Hepatocyte (in vitro differentiated cells): ENCODE results near the gene NUDT13. TPM values are rescaled to one million over a fixed set of nuclear protein-coding genes. Genes with fewer than 3 reads are reported as not detected.
A peak's percentile ranks its signal among the peaks of the same experiment; 100 is the strongest.

Source experiments
- DNase-seq: peaks from one replicate; pipeline ENCODE4 v3.0.0-alpha.2; 2016; ENCODE audit warnings: low spot score
- H2AFZ ChIP-seq: fragments of 200-600 bp; sonication (generic); 2 replicates; pipeline ENCODE4 v1.6.0; 2016; ENCODE audit warnings: antibody characterized with exemption, mild to moderate bottlenecking
- H3K27ac ChIP-seq: fragments of 200-600 bp; sonication (generic); 2 replicates; pipeline ENCODE4 v1.5.1; 2016; ENCODE audit warnings: mild to moderate bottlenecking
- H3K27me3 ChIP-seq: fragments of 200-600 bp; sonication (generic); 2 replicates; pipeline ENCODE4 v1.6.1; 2016
- H3K36me3 ChIP-seq: fragments of 200-600 bp; sonication (generic); replicated peaks from 2 replicates; pipeline ENCODE4 v1.5.1; 2016; ENCODE audit warnings: low read depth; ENCODE audit not compliant: insufficient read depth
- H3K4me1 ChIP-seq: fragments of 200-600 bp; sonication (generic); 2 replicates; pipeline ENCODE4 v1.5.1; 2016; ENCODE audit warnings: mild to moderate bottlenecking, moderate library complexity; ENCODE audit not compliant: insufficient read depth
- H3K4me2 ChIP-seq: fragments of 200-600 bp; sonication (generic); 2 replicates; pipeline ENCODE4 v1.6.0; 2016
- H3K4me3 ChIP-seq: fragments of 200-600 bp; sonication (generic); 2 replicates; pipeline ENCODE4 v1.5.1; 2016; ENCODE audit warnings: mild to moderate bottlenecking
- H3K79me2 ChIP-seq: fragments of 200-600 bp; sonication (generic); 2 replicates; pipeline ENCODE4 v1.6.0; 2017; ENCODE audit warnings: mild to moderate bottlenecking
- H3K9me2 ChIP-seq: fragments of 200-600 bp; sonication (generic); replicated peaks from 2 replicates; pipeline ENCODE4 v1.6.0; 2017; ENCODE audit warnings: mild to moderate bottlenecking; ENCODE audit not compliant: insufficient read depth
- H3K9me3 ChIP-seq: fragments of 200-600 bp; sonication (generic); 2 replicates; pipeline ENCODE4 v1.5.1; 2016; ENCODE audit warnings: low read depth, mild to moderate bottlenecking
- H4K20me1 ChIP-seq: fragments of 200-600 bp; sonication (generic); 2 replicates; pipeline ENCODE4 v1.6.0; 2016; ENCODE audit warnings: mild to moderate bottlenecking; ENCODE audit not compliant: insufficient read depth, poor library complexity, severe bottlenecking
- CTCF ChIP-seq: fragments of 200-600 bp; sonication (generic); IDR thresholded peaks from 2 replicates; pipeline ENCODE4 v1.5.1; 2016; ENCODE audit warnings: antibody characterized with exemption, mild to moderate bottlenecking; ENCODE audit not compliant: poor library complexity
- EZH2 ChIP-seq: fragments of 200-600 bp; sonication (generic); IDR thresholded peaks from 2 replicates; pipeline ENCODE4 v1.6.1; 2016; ENCODE audit warnings: antibody characterized with exemption, mild to moderate bottlenecking, borderline replicate concordance
- EZH2phosphoT487 ChIP-seq: fragments of 200-600 bp; sonication (generic); IDR thresholded peaks from one replicate; pipeline ENCODE4 v1.6.1; 2018; ENCODE audit warnings: antibody characterized with exemption, mild to moderate bottlenecking, low read depth, moderate library complexity; ENCODE audit not compliant: unreplicated experiment, severe bottlenecking
- WGBS: methylation state at CpG from one replicate; pipeline ENCODE4 v1.1.6; 2016; ENCODE audit warnings: low lambda C conversion rate; ENCODE audit errors: missing lambda C conversion rate; 5-methylcytosine and 5-hydroxymethylcytosine counted together
- polyA plus RNA-seq: library from polyadenylated mRNA; unstranded; fragments of >200 nt; fragmentation: Nextera tagmentation; extraction: Ambion mirVana; gene quantifications from 2 replicates; pipeline ENCODE4 v1.2.1, GENCODE V29; 2016
- total RNA-seq: library from RNA; depleted of rRNA; stranded (reverse); fragments of >200 nt; gene quantifications from 2 replicates; pipeline ENCODE4 v1.2.3, GENCODE V29; 2014

The NUDT13 gene
- 3.4 and 3.9 TPM in 2 replicates for total RNA-seq
- 1.9 and 2.1 TPM in 2 replicates for polyA plus RNA-seq

GRCh38 chr10:73110345-73110849 is at the start of gene NUDT13:
TSS of gene NUDT13 (plus strand) at chr10:73110455. CDS start at chr10:73114366, 3,911 bp downstream.
- WGBS: under 1% methylated on average over 5 of the region's 5 CpGs
- TF ChIP-seq EZH2phosphoT487 (no peak), EZH2 (no peak), CTCF (no peak)
- peak within 1 kb of the TSS; percentile 72 for H2AFZ ChIP-seq

GRCh38 chr10:73060738-73061635 is 49.3 kb upstream of the NUDT13 start:
- H4K20me1 ChIP-seq: no peaks in the 10 kb centered on the region
- 45% methylated on average over 5 of the region's 5 CpGs for WGBS

More at GRCh38 chr10:73110345-73110849, at the start of gene NUDT13:
- H3K36me3 ChIP-seq: no peaks in the 10 kb centered on the region
- no peaks in the 10 kb centered on the region for H3K9me2 ChIP-seq
- DNase-seq: peak; percentile 83
- H3K4me2 ChIP-seq: peak within 1 kb of the TSS; percentile 79
- peak within 1 kb of the TSS; percentile 91 for H3K27ac ChIP-seq
- H3K9me3 ChIP-seq: no peaks in the 10 kb centered on the region
- H3K27me3 ChIP-seq: no peaks in the 10 kb centered on the region
- peaks cover 2% of the 10 kb centered on the region for H3K79me2 ChIP-seq
- no peaks in the 10 kb centered on the region for H3K4me1 ChIP-seq
- peak within 1 kb of the TSS; percentile 17 for H3K4me3 ChIP-seq
- no peaks in the 10 kb centered on the region for H4K20me1 ChIP-seq

GRCh38 chr10:73061743-73062142 is 48.5 kb upstream of the NUDT13 start:
- no peaks in the 10 kb centered on the region for H3K27me3 ChIP-seq
- no peaks in the 10 kb centered on the region for H3K36me3 ChIP-seq
- no peak overlapping the region for H3K4me2 ChIP-seq
- no peak overlapping the region for H3K27ac ChIP-seq
- H4K20me1 ChIP-seq: no peaks in the 10 kb centered on the region
- no peak for DNase-seq
- no peak overlapping the region for H3K4me3 ChIP-seq
- WGBS: 93% methylated on average over 1 of the region's 1 CpG
- H3K79me2 ChIP-seq: no peaks in the 10 kb centered on the region
- no peaks in the 10 kb centered on the region for H3K9me3 ChIP-seq
- TF ChIP-seq EZH2 (no peak), CTCF (no peak), EZH2phosphoT487 (no peak)
- H3K9me2 ChIP-seq: no peaks in the 10 kb centered on the region
- no peaks in the 10 kb centered on the region for H3K4me1 ChIP-seq
- H2AFZ ChIP-seq: no peak overlapping the region

More at GRCh38 chr10:73060738-73061635, 49.3 kb upstream of the NUDT13 start:
- no peak overlapping the region for H3K4me2 ChIP-seq
- no peaks in the 10 kb centered on the region for H3K79me2 ChIP-seq
- no peak overlapping the region for H3K27ac ChIP-seq
- no peaks in the 10 kb centered on the region for H3K27me3 ChIP-seq
- peak; percentile 57 for DNase-seq
- no peaks in the 10 kb centered on the region for H3K9me3 ChIP-seq
- peak; percentile 55 for TF ChIP-seq CTCF
- TF ChIP-seq EZH2phosphoT487: no peak
- H2AFZ ChIP-seq: no peak overlapping the region
- H3K9me2 ChIP-seq: no peaks in the 10 kb centered on the region
- no peaks in the 10 kb centered on the region for H3K4me1 ChIP-seq
- no peak overlapping the region for H3K4me3 ChIP-seq
- no peaks in the 10 kb centered on the region for H3K36me3 ChIP-seq
